Fibroblast of lung (primary cell): ENCODE data around the gene GCC2. TPM values are rescaled to one million over a fixed set of nuclear protein-coding genes. Genes with fewer than 3 reads are reported as not detected.

Experiments used
- DNase-seq, 2 donors: peaks; one replicate each; pipeline versions ENCODE4 v3.0.0 to v3.0.0-alpha.2; 2010; ENCODE audit warnings: low read depth in 2 of 2
- H2AFZ ChIP-seq: 2 replicates; pipeline ENCODE4 v1.5.1; 2012; ENCODE audit warnings: low read length, control low read depth, inconsistent platforms
- H3K27ac ChIP-seq: 2 replicates; pipeline ENCODE4 v1.5.1; 2011; ENCODE audit warnings: low read length, control low read depth; ENCODE audit not compliant: insufficient read depth
- H3K27me3 ChIP-seq: 2 replicates; pipeline ENCODE4 v1.5.1; 2011; ENCODE audit warnings: mild to moderate bottlenecking, low read length; ENCODE audit not compliant: control insufficient read depth, insufficient read depth
- H3K36me3 ChIP-seq: 2 replicates; pipeline ENCODE4 v1.5.1; 2011; ENCODE audit warnings: low read length; ENCODE audit not compliant: control insufficient read depth, insufficient read depth
- H3K4me1 ChIP-seq: 2 replicates; pipeline ENCODE4 v1.5.1; 2011; ENCODE audit warnings: low read length; ENCODE audit not compliant: control insufficient read depth, insufficient read depth; ENCODE audit errors: extremely low read depth
- H3K4me2 ChIP-seq: 2 replicates; pipeline ENCODE4 v1.5.1; 2011; ENCODE audit warnings: low read length, control low read depth; ENCODE audit not compliant: insufficient read depth; ENCODE audit errors: extremely low read depth
- H3K4me3 ChIP-seq, 4 experiments: fragments of 200-600 bp in 1 of 4; sonication (generic) in 1 of 4; replicated peaks in 1 of 4; 2 replicates each; pipeline ENCODE4 v1.5.1; 2011 to 2016; ENCODE audit warnings: low read length in 4 of 4, low read depth in 3 of 4, mild to moderate bottlenecking in 3 of 4, control low read depth in 2 of 4, inconsistent platforms in 1 of 4, mixed read lengths in 1 of 4; ENCODE audit not compliant: insufficient read depth in 1 of 4; ENCODE audit errors: control extremely low read depth in 1 of 4
- H3K79me2 ChIP-seq: 2 replicates; pipeline ENCODE4 v1.5.1; 2012; ENCODE audit warnings: mild to moderate bottlenecking, low read length, inconsistent platforms; ENCODE audit not compliant: control insufficient read depth, insufficient read depth
- H3K9ac ChIP-seq: 2 replicates; pipeline ENCODE4 v1.5.1; 2011; ENCODE audit warnings: mild to moderate bottlenecking, low read length, control low read depth; ENCODE audit not compliant: insufficient read depth
- H3K9me3 ChIP-seq: 2 replicates; pipeline ENCODE4 v1.5.1; 2012; ENCODE audit warnings: low read depth, low read length; ENCODE audit not compliant: control insufficient read depth, insufficient read depth
- H4K20me1 ChIP-seq: 2 replicates; pipeline ENCODE4 v1.5.1; 2011; ENCODE audit warnings: low read length; ENCODE audit not compliant: control insufficient read depth, insufficient read depth; ENCODE audit errors: extremely low read depth
- CTCF ChIP-seq, 2 donors: IDR thresholded peaks in 1 of 2; conservative IDR thresholded peaks in 1 of 2; 1 replicate in 1 of 2; 2 replicates in 1 of 2; pipeline ENCODE4 v1.5.1; 2011 to 2012; ENCODE audit warnings: low read length in 2 of 2, control low read depth in 1 of 2, inconsistent platforms in 1 of 2, low read depth in 1 of 2, mild to moderate bottlenecking in 1 of 2
- EZH2 ChIP-seq: IDR thresholded peaks from 2 replicates; pipeline ENCODE4 v1.5.1; 2012; ENCODE audit warnings: low read length, control low read depth, mild to moderate bottlenecking; ENCODE audit errors: missing control alignments
- polyA plus RNA-seq, 2 donors: library from polyadenylated mRNA; depleted of rRNA in 1 of 2; stranded (reverse) in 1 of 2; unstranded in 1 of 2; fragments of >200 nt; gene quantifications; 2 replicates each; pipeline ENCODE4 v1.2.1, GENCODE V29; 2011 to 2012; ENCODE audit warnings: missing spikeins in 1 of 2
- total RNA-seq: library from RNA; depleted of rRNA; stranded (reverse); fragments of >200 nt; gene quantifications from 2 replicates; pipeline ENCODE4 v1.2.1, GENCODE V29; 2014

The GCC2 gene
- total and polyA plus RNA-seq, 2 donors (not counting 1 experiment from before 2014, with no cell fraction given): 16.3 to 26.4 TPM

- Histone ChIP-seq H3K9me3 (no peaks in the 10 kb centered on the region), H4K20me1 (no peaks in the 10 kb centered on the region), H3K4me3 (no peak overlapping the region), H3K36me3 (peaks cover 9% of the 10 kb centered on the region), H3K27ac (no peak overlapping the region), H3K9ac (no peak overlapping the region), H3K79me2 (no peaks in the 10 kb centered on the region), H3K4me2 (no peak overlapping the region), H3K4me1 (no peaks in the 10 kb centered on the region), H2AFZ (no peak overlapping the region), H3K27me3 (no peaks in the 10 kb centered on the region)
- no peak for DNase-seq
- TF ChIP-seq EZH2 (no peak), CTCF (conservative IDR thresholded peaks at IDR 0.05 in 1 of 2, IDR thresholded peaks at IDR 0.05 in 1 of 2; ENCODE audit: low read depth in 1 of 2, low read length in 2 of 2) (no peak)
Observed at GRCh38 chr2:108460345-108461037, 11.5 kb downstream of the GCC2 start.

GRCh38 chr2:108477099-108477498 is 28.1 kb downstream of the GCC2 start:
- Histone ChIP-seq H2AFZ (no peak overlapping the region), H3K27me3 (no peaks in the 10 kb centered on the region), H3K4me2 (no peak overlapping the region), H3K4me1 (no peaks in the 10 kb centered on the region), H3K36me3 (peaks cover 1% of the 10 kb centered on the region), H3K27ac (no peak overlapping the region), H4K20me1 (no peaks in the 10 kb centered on the region), H3K4me3 (no peak overlapping the region), H3K9me3 (no peaks in the 10 kb centered on the region), H3K79me2 (no peaks in the 10 kb centered on the region), H3K9ac (no peak overlapping the region)
- TF ChIP-seq CTCF (conservative IDR thresholded peaks at IDR 0.05 in 1 of 2, IDR thresholded peaks at IDR 0.05 in 1 of 2; ENCODE audit: low read depth in 1 of 2, low read length in 2 of 2) (no peak), EZH2 (no peak)
- no peak for DNase-seq

GRCh38 chr2:108485253-108485652 is 36.2 kb downstream of the GCC2 start:
- H3K79me2 ChIP-seq: no peaks in the 10 kb centered on the region
- no peak overlapping the region for H3K4me3 ChIP-seq
- H3K9ac ChIP-seq: no peak overlapping the region
- TF ChIP-seq EZH2 (no peak), CTCF (conservative IDR thresholded peaks at IDR 0.05 in 1 of 2, IDR thresholded peaks at IDR 0.05 in 1 of 2; ENCODE audit: low read depth in 1 of 2, low read length in 2 of 2) (no peak)
- H3K27ac ChIP-seq: no peak overlapping the region
- no peaks in the 10 kb centered on the region for H4K20me1 ChIP-seq
- no peak for DNase-seq
- no peak overlapping the region for H2AFZ ChIP-seq
- H3K36me3 ChIP-seq: peaks cover 2% of the 10 kb centered on the region
- H3K27me3 ChIP-seq: no peaks in the 10 kb centered on the region
- H3K9me3 ChIP-seq: no peaks in the 10 kb centered on the region
- no peaks in the 10 kb centered on the region for H3K4me1 ChIP-seq
- no peak overlapping the region for H3K4me2 ChIP-seq
